GM10847 (cell line): ENCODE data around the gene VMP1.

ENCODE experiments used
- POLR2A ChIP-seq: IDR thresholded peaks from 2 replicates; pipeline ENCODE4 v1.6.1; 2011; ENCODE audit not compliant: insufficient read length; ENCODE audit errors: extremely low read depth

Gene VMP1

GRCh38 chr17:59783221-59784047 lies 76.0 kb downstream of the VMP1 start:
- no peak for TF ChIP-seq POLR2A

GRCh38 chr17:59785091-59785799 lies 77.8 kb downstream of the VMP1 start:
- TF ChIP-seq POLR2A = no peak

GRCh38 chr17:59786213-59786535 lies 78.7 kb downstream of the VMP1 start:
- no peak for TF ChIP-seq POLR2A

- no peak for TF ChIP-seq POLR2A
These were observed 79.3 kb downstream of the VMP1 start for GRCh38 chr17:59786536-59787319.

GRCh38 chr17:59790910-59791309 lies 83.5 kb downstream of the VMP1 start:
- no peak for TF ChIP-seq POLR2A

GRCh38 chr17:59791603-59792457 lies 84.4 kb downstream of the VMP1 start:
- TF ChIP-seq POLR2A = no peak

- no peak for TF ChIP-seq POLR2A
These were observed 85.8 kb downstream of the VMP1 start for GRCh38 chr17:59793205-59793604.

GRCh38 chr17:59796138-59796537 lies 88.7 kb downstream of the VMP1 start:
- TF ChIP-seq POLR2A = no peak

- TF ChIP-seq POLR2A = no peak
These were observed 89.3 kb downstream of the VMP1 start for GRCh38 chr17:59796785-59797205.

- TF ChIP-seq POLR2A = no peak
These were observed 90.7 kb downstream of the VMP1 start for GRCh38 chr17:59798111-59798510.

GRCh38 chr17:59800530-59800942 lies 93.1 kb downstream of the VMP1 start:
- no peak for TF ChIP-seq POLR2A

GRCh38 chr17:59802160-59802559 lies 94.7 kb downstream of the VMP1 start:
- no peak for TF ChIP-seq POLR2A

- no peak for TF ChIP-seq POLR2A
These were observed 97.5 kb downstream of the VMP1 start for GRCh38 chr17:59804901-59805465.

GRCh38 chr17:59807892-59808509 lies 100.5 kb downstream of the VMP1 start:
- TF ChIP-seq POLR2A = no peak
